HAP-1 (cell line): ENCODE results near the gene C19orf38.
"Not testable (repeated sequence)": the region's sequence is repeated elsewhere in the genome, so short reads cannot be mapped to it uniquely, and the experiment has no call there.

Source experiments
- DNase-seq, 2 experiments: peaks; one replicate each; pipeline ENCODE4 v3.0.0-alpha.2; 2016 to 2020; ENCODE audit warnings: low spot score in 2 of 2
- H3K27me3 ChIP-seq: fragments of 250-450 bp; sonication (Bioruptor Pico); 2 replicates; pipeline ENCODE4 v1.5.1; 2020; ENCODE audit warnings: low read depth, mild to moderate bottlenecking, moderate library complexity
- H3K36me3 ChIP-seq: fragments of 250-450 bp; sonication (Bioruptor Pico); replicated peaks from 2 replicates; pipeline ENCODE4 v1.5.1; 2020; ENCODE audit warnings: mild to moderate bottlenecking
- H3K4me1 ChIP-seq: fragments of 250-450 bp; sonication (Bioruptor Pico); 2 replicates; pipeline ENCODE4 v1.5.1; 2020; ENCODE audit warnings: mild to moderate bottlenecking
- H3K4me3 ChIP-seq: fragments of 250-450 bp; sonication (Bioruptor Pico); 2 replicates; pipeline ENCODE4 v1.5.1; 2020; ENCODE audit warnings: mild to moderate bottlenecking, moderate library complexity
- H3K9me3 ChIP-seq: fragments of 250-450 bp; sonication (Bioruptor Pico); 2 replicates; pipeline ENCODE4 v1.5.1; 2020; ENCODE audit warnings: mild to moderate bottlenecking, moderate library complexity
- in situ Hi-C: fragments of 300-500 bp; cut with MboI; formaldehyde crosslinking; loops from 3 replicates; pipeline ENCODE4 v1.14.3; 2020; ENCODE audit warnings: low sequenced_read_pairs, inconsistent platforms, mixed read lengths

The C19orf38 gene

DNA sequence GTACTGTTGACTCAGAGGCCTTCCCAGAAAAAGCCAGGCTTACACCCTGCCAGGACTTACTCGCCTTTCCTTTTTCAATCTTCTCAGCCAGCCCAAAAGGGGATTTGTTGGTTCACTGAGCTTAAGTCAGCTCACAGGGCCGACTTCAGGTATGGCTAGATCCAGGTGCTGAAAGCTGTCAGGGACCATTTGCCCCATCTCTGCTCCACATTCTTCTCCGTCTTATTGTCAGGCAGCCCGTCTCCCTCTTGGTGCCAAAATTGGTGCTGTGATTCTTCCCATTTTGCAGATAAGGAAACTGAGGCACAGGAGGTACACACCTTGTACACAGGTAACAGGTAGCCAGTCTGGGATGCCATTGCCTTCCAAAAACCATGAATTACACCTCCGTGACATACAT is 2.4 kb downstream of the C19orf38 start:
- H3K36me3 ChIP-seq = no peaks in the 10 kb centered on the region
- H3K27me3 ChIP-seq = no peaks in the 10 kb centered on the region
- in situ Hi-C loops = no loop called here
- no peaks in the 10 kb centered on the region for H3K4me1 ChIP-seq
- DNase-seq = no peak
- no peak overlapping the region for H3K4me3 ChIP-seq
- H3K9me3 ChIP-seq = 0 out of 2 replicates have a peak, but pooled peaks cover 2% of the 10 kb centered on the region

DNA sequence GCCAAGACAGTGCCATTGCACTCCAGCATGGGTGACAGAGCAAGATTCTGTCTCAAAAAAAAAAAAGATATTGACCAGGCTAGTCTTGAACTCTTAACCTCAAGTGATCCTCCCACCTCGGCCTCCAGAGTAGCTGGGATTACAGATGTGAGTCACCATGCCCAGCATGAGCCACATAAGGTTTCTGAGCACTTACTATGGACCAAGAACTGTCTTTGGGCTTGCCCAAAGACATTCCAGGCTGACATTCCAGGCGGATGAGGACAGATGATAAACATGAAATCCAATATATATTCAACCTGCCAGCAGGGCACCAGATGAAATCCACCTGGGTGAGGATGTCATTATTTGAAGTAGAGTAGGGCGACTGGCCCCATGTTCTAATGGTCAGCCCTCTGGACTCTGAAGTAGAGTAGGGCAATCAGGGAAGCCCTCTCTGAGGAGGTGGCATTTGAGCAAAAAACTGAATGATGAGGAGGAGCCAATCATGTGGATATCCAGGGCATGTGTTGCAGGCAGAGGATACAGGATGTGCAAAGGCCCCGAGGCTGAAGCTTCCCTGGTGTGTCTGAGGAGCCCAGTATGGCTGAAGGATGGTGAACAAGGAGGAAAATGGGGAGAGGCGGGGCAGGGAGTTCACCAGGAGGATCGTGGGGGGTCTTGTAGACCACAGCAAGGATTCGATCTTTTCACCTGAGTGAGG is 4.0 kb downstream of the C19orf38 start:
- DNase-seq = no peak
- H3K36me3 ChIP-seq = no peaks in the 10 kb centered on the region
- in situ Hi-C loops = no loop called here
- H3K27me3 ChIP-seq = no peaks in the 10 kb centered on the region
- no peak overlapping the region for H3K4me3 ChIP-seq
- H3K9me3 ChIP-seq = no peaks in the 10 kb centered on the region
- no peaks in the 10 kb centered on the region for H3K4me1 ChIP-seq

DNA sequence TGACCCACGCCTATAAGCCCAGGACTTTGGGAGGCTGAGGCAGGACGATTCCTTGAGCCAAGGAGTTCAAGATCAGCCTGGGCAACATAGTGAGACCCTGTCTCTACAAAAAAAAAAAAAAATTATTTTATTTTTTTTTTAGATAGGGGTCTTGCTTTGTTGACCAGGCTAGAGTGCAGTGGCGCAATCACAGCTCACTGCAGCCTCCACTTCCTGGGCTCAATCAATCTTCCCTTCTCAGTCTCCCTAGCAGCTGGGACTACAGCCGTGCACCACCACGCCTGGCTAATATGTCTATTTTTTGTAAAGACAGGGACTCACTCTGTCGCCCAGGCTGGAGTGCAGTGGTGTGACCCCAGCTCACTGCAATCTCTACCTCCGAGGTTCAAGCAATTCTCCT is 4.7 kb downstream of the C19orf38 start:
- Histone ChIP-seq H3K9me3 (no peaks in the 10 kb centered on the region), H3K4me1 (no peaks in the 10 kb centered on the region), H3K27me3 (no peaks in the 10 kb centered on the region), H3K4me3 (no peak overlapping the region), H3K36me3 (no peaks in the 10 kb centered on the region)
- no peak for DNase-seq
- in situ Hi-C loops = no loop called here

DNA sequence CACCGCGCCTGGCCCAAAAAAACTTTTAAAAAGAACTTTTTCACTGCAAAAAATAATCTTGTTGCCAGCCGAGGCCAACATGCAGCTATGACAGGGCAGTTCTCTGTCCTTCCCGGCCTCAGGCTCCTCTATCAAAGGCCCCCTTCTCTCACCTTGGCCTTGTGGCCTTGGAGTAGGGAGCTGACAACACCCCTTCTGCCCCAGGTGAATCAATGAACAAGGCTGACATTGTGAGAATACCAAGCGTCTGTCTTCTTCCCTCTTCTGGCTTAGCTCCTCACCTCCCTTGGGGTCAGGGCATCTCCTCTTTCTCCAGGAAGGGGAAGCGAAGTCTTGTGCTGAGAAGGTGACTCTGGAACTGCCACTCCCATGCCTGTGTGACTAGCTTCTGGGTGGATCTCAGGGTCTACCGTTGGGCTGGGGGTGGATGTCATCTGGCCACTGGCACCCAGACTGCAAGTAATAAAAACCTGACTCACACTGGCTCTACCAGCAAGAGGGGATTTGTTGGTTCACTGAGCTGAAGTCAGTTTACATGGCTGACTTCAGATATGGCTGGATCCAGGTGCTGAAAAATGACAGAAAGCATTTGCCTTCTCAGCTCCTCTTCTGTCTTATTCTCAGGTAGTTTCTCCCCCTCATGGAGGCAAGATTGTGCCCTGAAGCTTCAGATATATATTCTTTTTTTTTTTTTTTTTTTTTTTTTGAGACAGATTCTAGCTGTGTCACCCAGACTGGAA is 6.3 kb downstream of the C19orf38 start:
- DNase-seq = no peak
- Histone ChIP-seq H3K36me3 (no peaks in the 10 kb centered on the region), H3K4me3 (no peak overlapping the region), H3K27me3 (no peaks in the 10 kb centered on the region), H3K4me1 (no peaks in the 10 kb centered on the region), H3K9me3 (no peaks in the 10 kb centered on the region)
- in situ Hi-C loops = no loop called here

DNA sequence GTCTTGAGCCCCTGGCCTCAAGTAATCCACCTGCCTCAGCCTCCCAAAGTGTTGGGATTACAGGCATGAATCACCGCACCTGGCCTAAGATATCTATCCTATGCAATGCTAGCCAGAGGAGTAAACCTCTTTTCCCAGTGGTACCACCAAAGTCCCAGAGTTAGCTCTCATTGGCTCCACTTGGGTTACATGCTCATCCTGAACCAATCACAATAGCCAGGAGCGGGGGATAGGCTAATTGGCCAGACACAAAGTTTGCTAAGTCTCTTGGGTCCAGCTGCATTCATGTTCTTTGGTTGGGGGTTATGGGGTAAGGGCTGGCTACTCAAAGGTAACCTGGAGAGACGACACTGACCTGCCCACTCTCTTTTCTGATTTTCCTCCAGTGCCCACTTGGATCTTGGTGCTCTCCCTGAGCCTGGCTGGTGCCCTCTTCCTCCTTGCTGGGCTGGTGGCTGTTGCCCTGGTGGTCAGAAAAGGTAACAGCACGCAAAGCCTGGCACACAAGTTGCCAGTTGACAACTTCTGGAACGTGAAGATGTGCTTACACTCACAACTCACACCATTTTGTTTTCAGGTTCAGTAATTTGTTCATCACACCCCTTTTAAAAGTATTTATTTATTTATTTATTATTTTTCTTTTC is 7.8 kb downstream of the C19orf38 start:
- H3K4me3 ChIP-seq = no peak overlapping the region
- H3K27me3 ChIP-seq = no peaks in the 10 kb centered on the region
- H3K9me3 ChIP-seq = no peaks in the 10 kb centered on the region
- in situ Hi-C loops = no loop called here
- no peaks in the 10 kb centered on the region for H3K4me1 ChIP-seq
- no peaks in the 10 kb centered on the region for H3K36me3 ChIP-seq
- peak in 1 of 2 experiments; percentile 55 for DNase-seq

DNA sequence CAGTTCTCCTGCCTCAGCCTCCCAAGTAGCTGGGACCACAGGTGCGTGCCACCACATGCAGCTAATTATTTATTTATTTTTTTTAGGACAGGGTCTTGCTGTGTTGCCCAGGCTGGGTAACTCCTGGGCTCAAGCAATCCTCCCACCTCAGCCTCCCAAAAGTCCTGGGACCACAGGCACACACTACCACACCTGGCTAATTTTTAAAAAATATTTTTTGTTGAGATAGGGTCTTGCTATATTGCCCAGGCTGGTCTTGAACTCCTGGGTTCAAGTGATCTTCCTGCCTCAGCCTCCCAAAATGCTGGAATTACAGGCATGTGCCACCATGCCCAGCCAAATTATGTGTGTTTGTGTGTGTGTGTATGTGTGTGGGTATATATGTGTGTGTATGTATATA is 8.7 kb downstream of the C19orf38 start:
- H3K9me3 ChIP-seq, DNase-seq, H3K4me1 ChIP-seq, in situ Hi-C loops, H3K4me3 ChIP-seq, H3K27me3 ChIP-seq, H3K36me3 ChIP-seq: not testable (repeated sequence)

DNA sequence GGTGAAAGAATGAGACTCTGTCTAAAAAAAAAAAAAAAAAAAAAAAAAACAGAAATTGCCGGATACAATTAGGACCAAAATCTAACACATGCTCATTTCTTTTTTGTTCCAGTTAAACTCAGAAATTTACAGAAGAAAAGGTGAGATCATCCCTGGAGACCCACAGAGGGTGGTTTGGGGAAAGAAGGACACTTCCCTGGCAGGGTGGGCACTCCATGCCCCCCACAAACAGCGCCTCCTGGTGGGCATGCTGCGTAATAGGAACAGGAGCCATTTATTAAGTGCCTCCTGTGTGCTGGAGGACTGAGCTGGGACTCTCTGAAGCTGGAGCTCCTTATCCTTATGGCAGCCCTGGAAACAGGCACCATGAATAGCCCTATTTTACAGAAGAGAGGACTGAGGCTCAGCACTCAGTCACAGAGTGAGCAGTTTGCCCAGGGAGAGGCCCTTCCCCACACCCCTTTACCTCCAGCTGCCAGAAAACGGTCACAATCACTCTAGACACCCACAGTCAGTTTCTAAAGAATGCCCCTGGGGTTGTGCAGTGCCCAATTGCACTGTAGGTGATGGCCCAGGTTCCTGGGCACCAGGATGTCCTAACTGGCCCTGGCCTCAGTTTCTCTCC is 10.1 kb downstream of the C19orf38 start:
- peak in 1 of 2 experiments; percentile 58 for DNase-seq
- H3K9me3 ChIP-seq = no peaks in the 10 kb centered on the region
- H3K27me3 ChIP-seq = no peaks in the 10 kb centered on the region
- in situ Hi-C loops = no loop called here
- H3K4me1 ChIP-seq = no peaks in the 10 kb centered on the region
- no peaks in the 10 kb centered on the region for H3K36me3 ChIP-seq
- H3K4me3 ChIP-seq = no peak overlapping the region

DNA sequence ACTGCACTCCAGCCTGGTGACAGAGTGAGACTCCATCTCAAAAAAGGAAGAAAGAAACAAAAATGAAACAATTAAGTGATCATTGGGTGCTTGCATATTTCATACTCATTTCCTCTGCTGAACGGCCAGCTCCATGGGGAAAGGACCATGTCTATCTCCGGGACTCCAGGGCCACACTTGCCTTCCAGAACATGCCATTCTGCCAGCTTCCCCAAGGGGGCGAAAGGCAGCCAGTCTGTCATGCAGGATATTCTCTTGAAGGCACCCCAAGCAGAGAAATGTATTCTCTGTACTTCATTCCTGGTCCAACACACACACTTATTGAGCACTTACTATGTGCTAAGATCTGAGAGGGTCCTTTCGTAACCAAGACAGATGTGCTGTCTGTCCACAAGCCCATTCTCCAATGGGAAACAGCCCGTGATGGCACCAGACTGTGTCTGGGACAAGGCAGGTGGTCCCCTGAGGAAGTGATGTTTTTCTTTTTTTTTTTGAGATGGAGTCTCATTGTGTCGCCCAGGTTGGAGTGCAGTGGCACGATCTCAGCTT is 13.0 kb downstream of the C19orf38 start:
- Histone ChIP-seq H3K27me3 (no peaks in the 10 kb centered on the region), H3K4me1 (no peaks in the 10 kb centered on the region), H3K9me3 (no peaks in the 10 kb centered on the region), H3K4me3 (no peak overlapping the region), H3K36me3 (no peaks in the 10 kb centered on the region)
- in situ Hi-C loops = no loop called here
- DNase-seq = peak; percentile 26 to 71

DNA sequence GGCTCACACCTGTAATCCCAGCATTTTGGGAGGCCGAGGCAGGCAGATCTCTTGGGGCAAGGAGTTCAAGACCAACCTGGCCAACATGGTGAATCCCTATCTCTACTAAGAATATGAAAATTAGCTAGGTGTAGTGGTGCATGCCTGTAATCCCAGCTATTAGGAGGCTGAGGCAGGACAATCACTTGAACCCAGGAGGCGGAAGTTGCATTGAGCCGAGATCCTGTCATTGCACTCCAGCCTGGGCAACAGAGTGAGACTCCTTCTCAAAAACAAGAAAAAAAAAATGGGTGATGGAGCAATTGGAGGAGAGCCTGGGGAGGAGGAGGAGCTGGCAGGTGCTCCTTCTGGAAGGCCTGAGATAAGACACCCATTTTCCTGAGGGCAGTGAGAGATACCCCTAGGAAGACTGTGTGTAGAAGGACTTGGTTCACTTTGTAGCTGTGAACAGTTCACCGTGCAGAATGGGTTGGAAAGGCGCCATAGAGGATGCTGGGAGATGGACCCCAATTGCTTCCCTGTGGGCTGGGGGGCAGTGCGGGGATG is 14.4 kb downstream of the C19orf38 start:
- Histone ChIP-seq H3K4me3 (no peak overlapping the region), H3K36me3 (no peaks in the 10 kb centered on the region), H3K4me1 (no peaks in the 10 kb centered on the region), H3K9me3 (no peaks in the 10 kb centered on the region), H3K27me3 (no peaks in the 10 kb centered on the region)
- DNase-seq = no peak
- in situ Hi-C loops = no loop called here

DNA sequence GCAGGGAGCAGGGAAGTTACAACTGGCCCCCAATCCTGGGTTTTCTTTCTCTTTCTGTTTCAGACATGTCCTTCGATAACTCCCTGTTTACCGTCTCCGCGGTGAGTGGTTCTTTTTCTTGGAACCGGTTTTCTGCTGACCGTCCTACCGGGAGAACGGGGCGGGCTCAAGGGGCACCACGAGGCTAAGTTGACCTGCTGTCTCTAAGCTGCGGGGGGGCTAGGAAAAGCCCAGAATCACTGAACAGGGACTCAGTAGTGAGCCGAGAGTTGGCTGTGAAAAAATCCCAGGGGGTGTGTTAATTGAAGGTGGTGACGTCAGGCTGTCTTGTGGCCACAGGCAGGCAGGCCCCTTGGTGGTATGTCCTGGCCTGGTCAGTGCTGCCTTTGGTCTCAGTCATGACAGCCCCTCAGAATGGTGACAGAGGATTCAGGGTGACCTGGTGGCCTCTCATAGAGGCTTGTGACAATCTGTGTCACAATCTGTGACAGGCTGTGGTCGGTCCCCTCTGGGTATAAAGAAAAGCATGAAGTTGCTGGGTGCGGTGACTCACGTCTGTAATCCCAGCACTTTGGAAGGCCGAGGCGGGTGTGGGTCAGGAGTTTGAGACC is 15.0 kb downstream of the C19orf38 start:
- Histone ChIP-seq H3K9me3 (no peaks in the 10 kb centered on the region), H3K27me3 (no peaks in the 10 kb centered on the region), H3K4me3 (no peak overlapping the region), H3K36me3 (no peaks in the 10 kb centered on the region), H3K4me1 (no peaks in the 10 kb centered on the region)
- in situ Hi-C loops = no loop called here
- DNase-seq = no peak

DNA sequence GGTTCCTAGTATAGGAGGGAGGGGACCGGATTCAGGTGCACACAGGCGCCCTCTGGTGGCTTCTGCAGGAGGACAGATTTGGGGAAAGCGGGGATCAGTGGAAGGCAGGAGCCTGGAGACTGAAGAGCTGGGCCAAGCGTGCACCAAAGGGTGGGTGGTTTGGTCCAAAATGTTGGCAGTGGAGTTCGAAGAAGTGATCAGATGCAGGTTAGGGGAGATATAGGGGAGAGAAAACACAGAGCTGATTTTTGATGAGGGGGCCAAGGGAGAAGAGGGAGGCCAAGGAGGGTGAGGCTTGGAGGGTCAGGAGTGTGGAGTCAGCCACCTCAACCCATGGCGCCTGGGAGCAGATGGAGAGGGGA is 16.3 kb downstream of the C19orf38 start:
- Histone ChIP-seq H3K4me3 (no peak overlapping the region), H3K36me3 (no peaks in the 10 kb centered on the region), H3K9me3 (no peaks in the 10 kb centered on the region), H3K27me3 (no peaks in the 10 kb centered on the region), H3K4me1 (no peaks in the 10 kb centered on the region)
- in situ Hi-C loops = no loop called here
- DNase-seq = peak; percentile 80 to 93

DNA sequence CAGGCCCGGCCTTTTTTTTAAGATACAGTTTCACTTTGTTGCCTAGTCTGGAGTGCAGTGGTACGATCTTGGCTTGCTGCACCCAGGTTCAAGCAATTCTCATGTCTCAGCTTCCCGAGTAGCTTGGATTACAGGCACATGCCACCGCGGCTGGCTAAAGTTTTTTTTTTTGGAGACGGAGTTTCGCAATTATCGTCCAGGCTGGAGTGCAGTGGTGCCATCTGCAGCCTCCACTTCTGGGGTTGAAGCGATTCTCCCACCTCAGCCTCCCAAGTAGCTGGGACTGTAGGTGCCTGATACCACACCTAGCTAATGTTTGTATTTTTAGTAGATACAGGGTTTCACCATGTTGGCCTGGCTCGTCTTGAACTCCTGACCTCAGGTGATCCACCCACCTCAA is 18.3 kb downstream of the C19orf38 start:
- in situ Hi-C loops = no loop called here
- Histone ChIP-seq H3K9me3 (no peaks in the 10 kb centered on the region), H3K27me3 (no peaks in the 10 kb centered on the region), H3K4me1 (no peaks in the 10 kb centered on the region; the same call in 1 of the 2 replicates), H3K4me3 (no peak overlapping the region), H3K36me3 (no peaks in the 10 kb centered on the region)
- no peak for DNase-seq

DNA sequence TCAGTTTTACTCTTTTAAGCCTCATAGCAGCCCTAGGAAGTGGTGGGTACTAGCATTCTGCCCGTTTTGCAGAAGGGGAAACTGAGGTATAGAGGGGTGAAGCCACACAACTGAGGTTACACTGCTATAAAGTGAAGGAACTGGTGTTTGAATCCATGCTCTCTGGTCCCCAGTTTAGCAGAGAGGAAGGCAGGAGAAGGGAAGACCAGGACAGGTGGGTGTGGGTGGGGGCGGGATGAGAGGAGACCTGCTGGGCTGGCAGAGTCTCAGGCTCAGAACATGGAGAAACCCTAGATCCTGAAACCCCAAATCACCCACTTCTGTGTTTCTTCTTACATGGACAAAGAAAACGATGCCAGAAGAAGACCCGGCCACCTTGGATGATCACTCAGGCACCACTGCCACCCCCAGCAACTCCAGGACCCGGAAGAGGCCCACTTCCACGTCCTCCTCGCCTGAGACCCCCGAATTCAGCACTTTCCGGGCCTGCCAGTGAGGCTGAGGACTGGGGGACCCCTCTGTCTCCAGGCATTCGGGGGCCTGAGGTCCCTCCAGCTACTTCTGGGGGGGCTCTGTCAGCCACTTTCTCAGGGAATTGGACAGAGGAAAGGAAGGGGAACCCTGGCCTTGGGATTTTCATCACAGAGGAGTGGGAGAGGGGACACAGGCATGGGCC is 20.8 kb downstream of the C19orf38 start:
- Histone ChIP-seq H3K4me3 (no peak overlapping the region), H3K9me3 (no peaks in the 10 kb centered on the region), H3K36me3 (no peaks in the 10 kb centered on the region; the same call in 1 of the 2 replicates), H3K27me3 (no peaks in the 10 kb centered on the region), H3K4me1 (peaks cover 6% of the 10 kb centered on the region)
- in situ Hi-C loops = no loop called here
- no peak for DNase-seq
